CD4-positive, alpha-beta T cell treated with Interleukin-6 for 4 hours (primary cell): ENCODE measurements around the gene RPS6KA2.

Experiments
- DNase-seq: peaks from one replicate; pipeline ENCODE4 v3.0.0-alpha.2; 2020; ENCODE audit warnings: mixed read lengths

The RPS6KA2 gene

DNA sequence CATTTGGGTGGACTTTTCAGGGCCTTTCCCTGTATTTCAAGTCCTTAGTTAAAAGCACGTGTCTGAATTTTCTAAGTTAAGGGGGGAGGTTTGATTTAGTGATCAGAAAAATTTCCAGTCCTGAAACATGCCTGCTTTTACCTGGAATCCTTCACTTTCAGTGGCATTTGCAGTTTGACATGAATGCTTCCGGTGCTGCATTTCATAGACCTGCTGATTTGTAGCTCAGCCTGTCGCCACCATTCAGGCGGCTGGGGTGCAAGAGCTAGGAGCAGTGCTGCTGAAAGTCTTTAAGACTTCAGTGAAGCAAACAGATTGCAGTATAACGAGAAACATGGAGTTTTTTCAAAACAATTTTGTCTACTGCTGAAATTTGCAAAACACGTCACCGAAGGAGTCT is 14.0 kb downstream of the RPS6KA2 start:
- DNase-seq, result no peak

DNA sequence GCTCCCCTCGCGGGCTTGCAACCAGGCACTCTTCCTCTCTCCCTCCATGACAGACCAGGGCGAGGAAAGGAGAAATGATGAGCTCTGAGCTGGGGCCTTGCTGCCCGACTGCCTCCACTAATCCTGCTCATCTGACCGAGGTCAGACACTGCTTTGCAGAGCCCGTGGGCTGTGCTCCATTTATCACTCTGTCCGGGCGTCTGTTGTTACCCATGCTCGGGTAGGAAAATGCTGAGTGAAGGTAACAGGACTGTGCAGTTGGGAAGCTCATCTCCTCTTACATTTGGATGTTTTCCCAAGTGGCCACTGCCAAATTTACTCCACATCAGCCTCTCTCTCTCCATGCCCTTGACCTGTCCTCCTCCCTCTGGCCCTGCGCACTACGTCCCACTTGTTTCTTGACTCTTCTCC is 14.6 kb downstream of the RPS6KA2 start:
- DNase-seq, result no peak

DNA sequence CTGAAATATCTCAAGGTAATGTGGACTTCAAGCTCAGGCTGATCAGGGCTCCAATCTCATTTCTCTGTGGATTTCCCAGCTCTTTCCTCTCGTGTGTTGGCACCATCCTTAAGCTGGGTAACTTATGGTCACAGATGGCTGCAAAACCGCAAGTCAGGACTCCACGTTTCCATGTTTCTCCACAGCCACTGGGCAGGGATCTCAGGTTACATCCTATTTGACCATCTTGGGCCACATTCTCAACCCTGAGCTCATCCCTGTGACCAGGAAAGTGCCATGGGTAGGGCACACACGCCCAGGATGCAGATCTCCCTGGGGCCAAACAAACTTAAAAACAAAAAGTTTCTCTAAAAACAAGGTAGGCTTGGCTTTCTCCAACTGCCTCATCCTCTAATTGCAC is 15.4 kb downstream of the RPS6KA2 start:
- no peak for DNase-seq

DNA sequence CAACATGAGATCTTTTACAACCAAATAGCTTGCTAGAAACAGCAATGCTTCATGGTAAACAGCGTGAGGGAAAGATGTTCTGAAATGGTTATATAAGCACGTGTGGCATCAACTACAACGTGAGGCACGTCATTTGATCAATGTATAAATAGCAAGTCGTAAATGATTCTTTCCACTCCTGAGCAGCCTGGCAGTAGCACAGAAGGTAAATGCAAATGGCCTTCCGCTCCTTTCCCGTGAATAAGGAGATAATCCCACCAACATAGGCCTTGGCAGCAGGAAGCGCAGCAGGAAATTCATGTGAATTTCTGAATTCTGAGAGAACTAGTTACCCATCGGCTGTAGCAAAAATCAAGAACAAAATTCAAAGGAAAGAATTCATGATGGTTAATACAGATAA is 17.0 kb downstream of the RPS6KA2 start:
- DNase-seq, result no peak

DNA sequence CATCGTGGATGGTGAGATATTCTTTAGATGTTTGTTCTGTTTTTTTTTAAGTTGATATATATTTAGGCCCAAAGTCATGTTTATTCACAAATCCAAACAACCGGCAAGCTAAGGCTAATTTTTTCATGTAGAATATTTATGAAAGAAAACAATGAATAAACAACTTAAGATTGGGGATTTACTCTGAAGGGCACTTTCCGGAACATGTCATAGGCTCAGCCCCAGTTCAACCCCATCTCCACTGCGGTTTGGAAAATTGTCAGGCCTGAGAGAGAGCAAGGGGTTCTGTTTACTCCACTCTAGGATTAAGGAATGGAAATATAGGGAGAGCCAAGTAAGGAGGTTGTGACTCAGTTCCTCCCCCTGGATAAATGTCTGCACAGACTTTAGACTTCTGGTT is 18.3 kb downstream of the RPS6KA2 start:
- no peak for DNase-seq

DNA sequence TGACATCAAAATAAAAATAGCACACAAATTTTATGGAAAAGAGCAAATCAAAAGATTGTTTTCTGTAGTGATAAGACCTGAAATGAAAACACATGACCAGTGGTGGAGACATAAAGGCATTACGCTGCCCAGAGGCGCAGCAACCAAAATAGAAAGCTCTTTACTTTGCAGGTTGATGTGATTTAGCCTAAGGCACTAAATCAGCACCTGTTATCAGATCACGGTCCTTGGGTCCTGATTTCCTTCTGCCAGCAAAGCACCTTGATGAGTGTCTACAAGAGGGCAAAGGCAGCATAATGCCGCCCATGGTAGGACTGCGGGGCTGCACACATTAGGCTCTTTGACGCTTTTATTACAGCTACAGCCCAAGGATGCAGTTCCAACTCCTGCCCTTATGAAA is 21.3 kb downstream of the RPS6KA2 start:
- DNase-seq, result no peak

DNA sequence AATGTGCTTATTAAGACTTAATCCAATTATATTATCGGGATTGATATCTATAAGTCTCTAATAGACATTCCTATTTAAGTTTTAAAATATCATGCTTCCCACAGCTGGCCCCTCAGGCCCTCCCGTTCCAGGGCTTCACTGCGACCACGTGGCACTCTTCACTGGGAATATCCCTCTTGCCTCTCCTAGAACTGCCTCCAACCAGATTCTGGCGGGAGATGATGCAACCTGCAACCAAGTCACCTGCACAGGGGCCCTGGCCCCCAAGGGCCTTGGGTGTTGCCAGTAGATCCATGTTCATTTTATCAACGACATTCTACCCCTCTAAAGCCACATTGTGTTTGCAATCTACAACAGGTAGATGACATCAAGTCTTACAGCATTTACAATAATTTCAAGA is 22.1 kb downstream of the RPS6KA2 start:
- DNase-seq, result no peak

DNA sequence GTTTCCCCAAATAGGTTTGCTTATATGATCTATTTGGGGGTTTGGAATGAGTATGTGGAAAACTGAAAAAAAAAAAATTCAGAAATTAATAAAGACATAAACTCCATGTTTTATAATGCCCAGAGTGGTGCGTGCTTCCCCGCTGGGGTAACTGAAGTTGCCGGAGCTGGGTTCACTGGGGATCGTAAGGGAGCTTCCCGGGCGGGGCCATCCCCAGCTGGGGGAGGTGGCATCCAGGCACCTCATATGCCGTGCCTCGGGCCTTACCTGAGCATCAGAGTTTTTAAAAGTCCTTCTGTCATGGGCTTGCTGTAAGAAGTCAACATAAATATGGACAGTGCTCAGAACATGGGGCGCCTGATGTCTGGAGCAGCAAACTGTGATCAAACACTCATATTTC is 22.7 kb downstream of the RPS6KA2 start:
- DNase-seq, result no peak

DNA sequence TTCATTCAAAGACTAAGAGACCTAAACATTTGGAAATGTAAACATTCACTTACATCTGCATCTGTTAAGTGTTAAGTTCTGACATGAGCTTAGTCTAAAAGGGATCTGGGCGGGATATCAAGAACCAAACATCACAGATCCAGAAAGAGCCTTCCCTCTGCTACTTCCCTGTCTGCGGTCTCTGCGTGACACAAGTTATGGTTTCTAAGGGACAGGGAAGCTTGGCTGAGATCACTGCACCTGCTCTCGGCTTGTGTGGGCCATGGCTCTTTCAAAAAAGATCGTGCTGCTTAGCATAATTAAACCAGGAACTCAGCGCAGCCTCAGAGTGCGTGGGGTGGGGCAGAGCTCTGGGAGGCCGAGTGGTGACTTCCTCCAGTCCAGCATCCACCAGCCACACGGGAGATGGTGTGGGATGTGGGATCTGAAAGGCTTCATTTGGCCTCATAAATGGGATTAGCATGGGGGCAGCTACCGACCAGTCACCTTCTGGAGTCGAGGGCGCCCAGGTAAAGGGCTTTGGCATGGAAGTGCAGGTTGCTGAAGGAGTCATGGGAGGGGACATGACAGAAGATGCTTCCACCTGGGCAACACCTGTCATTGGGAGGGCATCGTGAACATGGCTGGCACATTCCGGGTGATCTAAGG is 23.9 kb downstream of the RPS6KA2 start:
- DNase-seq, result no peak

DNA sequence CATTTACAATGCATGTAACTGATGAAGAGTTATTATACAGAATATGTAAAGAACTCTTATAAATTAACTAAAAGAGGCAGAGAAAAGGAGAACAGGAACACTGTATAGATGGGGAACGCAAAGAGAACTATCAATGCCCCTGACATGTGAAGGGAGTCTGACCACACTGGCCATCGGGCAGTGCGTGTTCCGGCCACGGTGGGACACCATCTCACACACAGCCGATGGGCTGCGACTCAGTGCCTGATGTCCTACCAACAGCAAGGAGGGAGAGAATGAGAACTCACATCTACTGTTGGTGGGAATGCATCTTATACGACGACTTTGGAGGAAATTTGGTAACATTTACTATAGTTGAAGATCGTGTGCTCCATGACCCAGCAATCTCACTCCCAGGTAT is 25.1 kb downstream of the RPS6KA2 start:
- no peak for DNase-seq

DNA sequence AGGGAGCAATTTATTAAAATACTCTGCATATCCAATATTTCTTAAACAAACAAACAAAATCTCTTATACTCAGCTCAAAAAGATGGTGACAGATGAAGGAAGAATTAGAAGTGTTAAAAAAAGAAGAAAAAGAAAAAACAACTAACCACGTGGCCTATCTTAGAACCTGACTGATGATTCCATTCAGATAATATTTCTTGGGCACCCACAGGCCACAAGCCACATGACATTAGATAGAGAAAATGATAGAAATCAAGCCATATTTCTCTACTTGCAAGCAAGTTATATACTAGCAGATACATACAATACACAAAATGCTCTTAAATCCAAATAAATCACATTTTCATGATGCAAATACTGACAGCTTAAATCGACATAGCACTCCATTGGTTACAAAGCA is 26.1 kb downstream of the RPS6KA2 start:
- no peak for DNase-seq

DNA sequence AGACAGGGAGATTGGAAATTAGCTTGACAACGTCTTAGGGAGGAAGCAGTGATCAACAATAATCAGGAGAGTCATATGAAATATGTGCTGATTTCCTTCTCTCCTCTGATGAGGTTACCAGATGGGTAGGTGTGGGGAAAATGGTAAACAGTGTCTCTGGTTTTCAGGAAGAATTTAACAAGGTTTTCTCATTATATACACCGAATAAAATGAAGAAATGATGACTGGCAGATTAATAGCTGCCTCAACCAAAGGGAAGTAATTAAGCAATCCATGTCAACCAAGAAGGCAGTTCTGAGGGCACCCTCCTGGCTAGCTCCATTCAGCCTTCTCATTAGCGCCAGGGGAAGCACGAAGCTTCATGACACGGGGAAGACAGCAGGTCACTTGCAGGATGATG is 27.8 kb downstream of the RPS6KA2 start:
- DNase-seq, result no peak

DNA sequence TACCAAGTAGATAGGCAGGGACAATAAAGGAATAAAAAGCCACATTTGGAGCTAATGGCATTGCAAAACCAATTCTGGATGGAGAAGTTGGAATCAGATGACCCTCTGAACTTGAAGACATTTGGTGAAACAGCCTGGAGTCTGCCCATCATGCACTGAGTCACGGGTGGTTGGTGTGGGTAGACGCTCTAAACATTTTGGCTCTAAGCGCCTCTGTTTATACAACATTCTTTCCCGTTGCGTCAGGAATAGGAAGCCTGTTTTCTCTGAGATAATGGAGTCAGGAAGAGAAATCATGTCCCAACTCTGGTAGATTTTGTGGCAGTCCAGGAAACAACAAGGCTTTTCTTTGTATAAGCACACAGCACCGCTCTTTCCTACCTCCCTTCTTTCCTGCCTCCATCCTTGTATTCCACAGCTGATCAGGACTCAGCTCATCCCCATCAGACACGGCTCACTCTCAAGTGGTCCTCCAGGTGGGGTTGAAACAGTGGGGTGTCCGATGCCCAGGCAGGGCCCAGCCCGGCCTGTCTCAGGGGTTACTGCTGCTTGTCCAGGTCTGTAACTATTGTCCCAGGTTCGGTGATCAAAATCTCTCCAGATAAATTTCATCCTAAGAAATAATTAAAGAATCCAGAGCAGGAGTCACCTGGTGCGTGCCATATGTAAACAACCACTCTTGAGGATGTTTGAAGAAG is 28.5 kb downstream of the RPS6KA2 start:
- no peak for DNase-seq

DNA sequence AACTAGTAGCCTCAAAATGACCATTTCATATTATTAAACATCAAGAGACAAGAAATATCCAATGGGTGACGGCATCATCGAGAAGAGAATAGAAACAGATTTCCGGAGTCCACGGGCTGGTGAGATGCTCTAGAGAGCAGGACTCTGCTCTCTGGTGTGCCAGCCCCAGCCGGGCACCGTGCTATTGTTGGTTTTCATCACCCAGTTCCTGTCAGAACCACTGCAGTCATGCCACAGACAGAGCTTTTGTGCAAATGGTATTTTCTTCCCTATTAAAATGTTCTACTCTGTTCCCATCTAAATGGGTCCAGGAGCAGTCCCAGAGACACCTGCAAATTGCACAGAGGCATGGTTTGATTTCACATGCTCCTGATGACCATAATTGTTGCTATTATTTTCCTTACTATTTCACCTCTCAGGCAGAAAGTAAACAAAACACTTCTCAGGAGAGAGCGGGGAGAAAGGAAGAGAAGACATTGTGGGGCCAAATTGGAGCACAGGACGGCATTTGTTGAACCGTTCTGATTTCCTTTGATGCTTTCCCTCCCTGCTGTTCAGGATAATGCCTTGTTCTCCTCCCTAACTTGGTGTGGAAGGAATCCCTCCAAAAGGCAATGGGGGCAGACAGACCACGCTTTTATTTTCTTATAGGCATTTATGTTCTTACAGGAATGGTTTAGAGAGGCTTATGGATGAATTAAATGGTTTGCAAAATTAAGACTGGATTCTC is 29.2 kb downstream of the RPS6KA2 start:
- DNase-seq, result no peak

DNA sequence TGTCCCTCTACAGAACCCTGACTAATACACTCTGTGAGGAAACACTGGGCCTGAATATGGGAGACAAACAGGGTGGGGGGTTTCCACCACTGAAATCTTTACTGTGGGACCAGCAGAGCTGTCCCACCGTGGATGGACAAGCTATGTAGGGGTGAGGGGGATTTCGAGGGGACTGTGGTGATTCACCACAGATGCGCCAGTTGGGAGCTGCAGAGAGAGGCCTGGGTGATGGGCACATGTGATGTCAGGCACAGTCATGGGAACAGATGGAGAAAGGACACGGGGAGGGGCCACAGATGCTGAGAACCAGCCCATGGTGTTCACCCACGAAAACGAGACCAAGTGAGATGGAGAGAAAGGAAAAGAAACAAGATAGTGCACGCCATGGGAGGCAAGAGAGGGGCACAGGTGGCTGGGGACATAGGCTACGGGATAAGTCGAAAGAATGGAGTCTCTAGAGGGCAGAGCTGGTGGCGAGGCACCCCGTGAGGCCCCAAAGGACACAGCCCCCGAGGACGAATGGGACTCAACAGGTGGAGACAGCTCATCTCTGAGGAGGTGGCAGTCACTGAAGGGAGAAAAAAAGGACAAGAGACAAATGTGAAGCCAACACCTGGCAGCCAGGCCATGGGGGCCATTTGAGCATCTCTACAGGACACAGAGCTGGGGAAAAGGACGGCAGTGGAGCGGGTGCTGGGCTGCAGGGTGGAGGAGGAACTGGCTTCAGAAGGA is 30.1 kb downstream of the RPS6KA2 start:
- no peak for DNase-seq

DNA sequence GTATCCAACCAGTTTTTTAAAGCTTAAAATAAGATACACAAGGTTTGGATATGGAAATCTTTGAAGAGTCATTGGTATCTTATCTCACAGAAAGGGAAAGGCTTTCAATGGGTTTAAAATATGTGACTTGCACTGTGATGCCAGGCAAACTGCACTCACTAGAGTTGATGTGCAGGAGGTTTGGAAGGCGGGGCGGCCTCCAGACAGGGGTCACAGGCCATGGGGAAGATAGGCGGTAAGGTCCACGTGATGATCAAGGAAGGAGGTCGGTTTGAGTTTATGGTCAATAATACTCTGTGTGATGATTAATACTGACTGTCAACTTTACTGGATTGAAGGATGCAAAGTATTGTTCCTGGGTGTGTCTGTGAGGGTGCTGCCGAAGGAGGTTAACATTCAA is 31.1 kb downstream of the RPS6KA2 start:
- DNase-seq, result no peak

DNA sequence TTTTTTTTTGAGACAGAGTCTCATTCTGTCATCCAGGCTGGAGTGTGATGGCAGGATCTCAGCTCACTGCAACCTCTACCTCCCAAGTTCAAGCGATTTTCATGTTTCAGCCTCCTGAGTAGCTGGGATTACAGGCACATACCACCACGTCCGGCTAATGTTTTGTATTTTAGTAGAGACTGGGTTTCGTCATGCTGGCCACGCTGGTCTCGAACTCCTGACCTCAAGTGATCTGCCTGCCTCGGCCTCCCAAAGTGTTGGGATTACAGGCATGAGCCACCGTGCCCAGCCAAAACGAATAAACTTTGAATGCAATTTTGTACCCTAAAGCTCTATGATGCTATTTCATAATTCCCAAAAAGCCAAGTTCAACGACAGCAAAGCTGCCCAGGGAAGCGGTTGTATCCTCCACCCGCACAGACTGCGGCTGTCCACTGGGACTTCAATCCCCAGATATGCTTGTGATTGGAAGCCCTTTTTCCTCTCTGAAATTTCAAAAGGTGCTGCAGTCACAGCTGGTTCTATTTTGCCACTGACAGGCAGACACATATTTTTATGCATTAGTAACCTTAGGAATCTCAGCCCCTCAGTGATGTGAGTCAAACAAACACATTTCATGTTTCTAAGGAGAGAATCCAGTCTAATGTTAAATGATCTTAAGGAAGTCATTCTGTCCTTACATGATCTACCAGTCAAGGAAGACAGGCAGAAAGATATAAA is 31.8 kb downstream of the RPS6KA2 start:
- no peak for DNase-seq

DNA sequence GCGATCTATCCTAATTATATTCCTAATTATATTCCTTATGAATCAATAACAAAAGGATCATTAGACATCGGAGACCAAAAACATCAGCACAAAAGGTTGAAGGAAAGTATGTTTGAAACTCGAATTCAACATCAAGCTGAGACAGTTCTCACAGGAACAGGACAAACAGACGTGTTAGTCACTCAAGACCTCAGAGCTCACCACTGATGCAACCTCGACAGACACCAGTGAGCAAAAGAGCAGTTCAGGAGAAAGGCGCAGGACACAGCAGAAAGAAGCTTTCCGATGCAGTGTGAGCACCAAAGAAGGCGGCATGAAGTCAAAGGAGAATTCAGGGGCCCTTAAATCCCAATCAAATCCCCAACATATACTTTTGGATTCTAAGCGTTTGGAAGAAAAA is 34.2 kb downstream of the RPS6KA2 start:
- no peak for DNase-seq

DNA sequence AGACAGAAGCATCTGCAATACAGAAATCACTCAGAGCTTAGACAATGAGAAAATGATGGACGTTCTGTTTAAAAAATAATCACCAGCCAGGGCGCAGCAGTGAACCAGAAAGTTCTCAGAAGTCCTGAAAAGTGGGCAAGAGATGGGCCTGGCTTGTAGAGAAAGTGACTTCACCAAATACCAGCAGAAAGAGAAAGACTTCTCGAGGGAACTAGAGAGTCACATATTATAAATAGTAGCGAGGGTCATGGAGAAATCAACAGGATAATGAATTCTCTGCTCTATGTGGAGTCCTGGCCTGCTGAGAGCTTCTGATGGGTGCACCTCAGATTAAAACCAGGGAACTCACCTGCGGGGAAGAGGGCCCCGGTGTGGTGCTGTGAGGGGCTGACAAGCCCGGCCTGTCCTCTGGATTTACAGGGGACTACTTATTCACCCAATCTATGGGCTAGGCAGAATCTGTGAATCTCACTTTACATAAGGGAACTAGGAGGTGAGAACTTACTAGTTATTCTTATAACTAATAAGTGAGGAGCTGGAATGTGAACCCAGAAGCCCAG is 35.0 kb downstream of the RPS6KA2 start:
- no peak for DNase-seq

DNA sequence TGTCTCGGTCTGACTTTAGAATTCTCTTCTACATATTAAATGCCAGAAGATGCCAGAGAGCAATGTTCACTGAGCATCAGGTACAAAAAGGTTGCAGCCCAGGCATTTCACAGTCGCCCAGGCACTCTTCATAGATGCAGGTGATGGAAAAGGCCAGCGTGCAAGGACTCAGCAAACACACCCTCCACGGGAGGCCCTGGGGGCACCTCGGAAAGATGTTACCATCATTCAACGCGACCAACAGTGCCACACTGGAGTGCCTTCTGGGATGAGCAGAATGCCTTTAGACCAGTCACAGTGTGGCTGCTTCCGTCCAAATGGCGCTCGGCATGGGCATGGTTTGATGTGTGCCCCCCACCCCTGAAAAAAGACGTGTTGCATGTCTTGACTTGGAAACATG is 36.0 kb downstream of the RPS6KA2 start:
- no peak for DNase-seq

DNA sequence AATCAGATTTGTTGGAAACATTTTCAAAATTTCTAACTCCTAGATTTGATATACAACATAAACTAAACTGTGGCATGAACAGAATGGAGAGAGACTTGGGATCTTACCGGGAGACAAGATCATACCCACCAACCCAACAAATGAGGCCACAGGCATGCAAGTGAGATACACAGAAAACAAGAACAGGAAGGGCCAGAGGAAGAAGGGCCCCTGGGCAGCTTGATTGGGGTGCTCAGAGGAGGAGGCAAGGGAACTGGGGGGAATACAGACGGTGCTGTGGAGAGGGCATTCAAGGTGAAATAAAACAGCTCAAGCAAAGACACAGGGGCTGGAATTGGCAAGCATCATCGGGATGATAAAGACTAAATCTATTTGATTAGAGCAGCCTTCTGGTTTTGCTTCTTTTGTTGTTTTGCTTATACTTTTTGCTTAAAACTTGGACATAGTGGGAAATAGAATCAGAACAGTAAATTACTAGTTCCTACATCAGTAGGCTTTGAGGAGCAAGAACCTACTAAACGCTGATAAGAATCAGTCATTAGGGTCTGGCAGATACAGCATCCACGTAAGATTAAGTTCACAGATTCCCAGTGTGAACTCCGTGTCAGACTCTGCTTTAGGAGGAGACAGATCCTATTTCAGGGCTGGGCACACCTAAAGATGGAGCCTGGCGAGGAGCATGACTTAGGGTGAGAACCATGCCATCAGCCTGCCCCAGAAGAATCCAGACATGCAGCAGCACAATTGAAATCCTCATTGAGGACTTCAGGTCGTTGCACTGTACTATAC is 37.1 kb downstream of the RPS6KA2 start:
- DNase-seq, result no peak

DNA sequence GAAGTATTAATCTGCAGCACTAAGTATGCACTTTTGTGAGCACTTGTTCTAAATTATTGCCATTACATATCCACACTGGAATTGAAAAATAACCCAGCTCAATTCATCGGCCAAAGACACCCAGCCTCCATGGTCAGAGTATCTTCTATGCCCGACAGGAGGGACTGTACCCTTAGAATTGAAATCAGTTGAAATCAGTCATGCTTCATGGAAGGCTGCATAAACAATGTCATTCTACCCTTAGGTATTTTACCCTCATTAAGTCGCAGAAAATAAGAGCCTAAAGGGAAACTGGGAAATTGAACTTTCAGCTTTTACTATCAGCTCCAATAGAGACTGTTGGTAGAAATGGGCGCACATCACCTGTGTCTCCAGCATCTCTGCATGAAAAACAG is 37.7 kb downstream of the RPS6KA2 start:
- DNase-seq, result no peak
